ENCODE results near the gene SERF2.
A peak's percentile ranks its signal among the peaks of the same experiment; 100 is the strongest.

Gene SERF2

DNA sequence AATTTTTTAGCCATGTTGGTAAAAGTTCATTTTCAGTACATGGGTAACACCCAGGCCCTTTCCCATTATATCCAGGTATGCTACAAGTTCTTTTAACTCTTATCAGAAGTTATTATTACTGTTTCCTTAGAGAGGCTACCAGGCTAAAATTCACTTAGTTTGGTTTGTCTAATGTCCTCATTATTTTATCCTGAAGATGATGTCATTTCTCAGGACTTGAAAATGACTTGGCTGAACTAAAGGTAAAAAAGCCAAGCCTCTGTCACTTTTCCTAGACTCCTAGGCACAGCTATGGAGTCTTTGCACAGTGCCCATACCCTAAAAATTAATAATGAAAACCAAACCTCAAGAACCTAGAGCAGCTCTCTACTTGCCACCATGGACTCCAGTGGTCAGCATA lies 19.5 kb upstream of the SERF2 start:
- intact Hi-C loops (cut with DNase I; ENCODE audit: low total_unique reads) = loop anchor here (10.0 kb wide), 1 partner anchor 258 kb away; the partner anchor contains the start of gene MAP1A
- no peak for TF ChIP-seq CTCF (IDR thresholded peaks at IDR 0.05)
- DNase-seq = no peak
- no peaks in the 10 kb centered on the region for H3K9me3 ChIP-seq
- no peak overlapping the region for H3K4me3 ChIP-seq
- H3K4me1 ChIP-seq = peaks cover 0 to 18% (median 10%) of the 10 kb centered on the region in 4 donors
- peaks cover 31 to 64% (median 54%) of the 10 kb centered on the region in 3 donors for H3K36me3 ChIP-seq
- H3K27ac ChIP-seq = no peak overlapping the region
- no peaks in the 10 kb centered on the region for H3K27me3 ChIP-seq

DNA sequence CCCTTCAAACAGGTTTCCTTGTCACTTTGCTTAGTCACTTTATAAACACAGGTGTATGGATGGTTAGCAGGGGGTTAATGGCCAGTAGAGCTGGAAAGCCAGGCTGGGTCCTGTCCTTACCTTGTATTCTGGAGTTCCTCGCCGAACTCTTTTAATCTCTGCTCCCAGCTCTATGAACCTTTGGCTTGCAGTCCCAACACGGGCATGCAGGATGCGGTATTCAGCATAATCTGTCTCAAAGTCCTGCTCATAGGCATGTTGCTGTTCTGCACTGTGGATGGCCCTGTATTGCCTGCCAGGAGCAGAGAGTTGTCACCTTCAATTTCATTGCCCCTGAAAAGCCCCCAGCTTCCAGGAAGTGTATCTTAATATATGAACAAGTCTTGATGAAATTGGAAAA lies 18.1 kb upstream of the SERF2 start:
- Histone ChIP-seq H3K4me3 (no peak overlapping the region), H3K4me1 (peaks cover 0 to 22% (median 13%) of the 10 kb centered on the region in 4 donors), H3K27ac (no peak overlapping the region), H3K36me3 (peaks cover 18 to 50% (median 42%) of the 10 kb centered on the region in 3 donors), H3K27me3 (no peaks in the 10 kb centered on the region), H3K9me3 (no peaks in the 10 kb centered on the region)
- no peak for TF ChIP-seq CTCF (IDR thresholded peaks at IDR 0.05)
- DNase-seq = no peak
- intact Hi-C loops (cut with DNase I; ENCODE audit: low total_unique reads) = loop anchor here (10.0 kb wide), 1 partner anchor 259 kb away; the partner anchor contains the start of gene MAP1A

- Histone ChIP-seq H3K9me3 (no peaks in the 10 kb centered on the region), H3K4me3 (peak overlapping the region in 1 of 2 donors; percentile 54), H3K4me1 (peaks cover 0 to 22% (median 13%) of the 10 kb centered on the region in 4 donors), H3K36me3 (peaks cover 14 to 38% (median 34%) of the 10 kb centered on the region in 3 donors), H3K27me3 (no peaks in the 10 kb centered on the region), H3K27ac (peak overlapping the region; percentile 88 to 89)
- TF ChIP-seq CTCF (IDR thresholded peaks at IDR 0.05) = no peak
- DNase-seq = no peak
- intact Hi-C loops (cut with DNase I; ENCODE audit: low total_unique reads) = loop anchor here (10.0 kb wide), 1 partner anchor 261 kb away; the partner anchor contains the start of gene MAP1A
These were observed 16.6 kb upstream of the SERF2 start for GRCh38 chr15:43775411-43775965.

DNA sequence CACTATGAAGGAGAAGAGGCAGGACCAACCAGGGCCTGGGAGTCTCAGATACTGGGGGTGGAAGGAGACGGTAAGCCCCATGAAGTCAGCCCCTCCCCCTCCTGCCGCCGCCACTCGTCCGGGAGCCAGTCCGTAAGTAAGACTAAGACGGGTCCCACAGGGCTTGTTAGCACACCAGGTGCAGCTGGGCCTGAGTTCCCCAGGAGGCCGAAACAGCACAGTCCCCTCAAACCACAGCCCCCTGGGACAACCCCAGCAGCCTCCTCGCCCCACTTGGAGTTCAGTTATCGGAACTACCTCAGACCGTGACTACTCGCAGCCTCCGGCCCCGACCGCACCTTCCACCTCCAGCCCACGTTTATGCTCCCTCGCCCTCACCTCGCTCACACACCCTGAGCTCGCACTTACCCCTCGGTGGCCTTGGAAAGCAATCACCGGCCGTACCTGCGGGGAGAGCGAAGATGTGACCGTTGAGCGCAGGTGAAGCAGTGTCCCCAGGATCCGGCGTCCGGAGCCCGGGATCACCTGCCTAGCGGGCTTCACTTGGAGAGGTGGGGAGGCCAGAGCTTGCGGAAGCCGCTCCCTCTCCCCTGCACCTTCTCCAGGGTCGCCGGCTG lies 15.9 kb upstream of the SERF2 start:
- H3K36me3 ChIP-seq = peaks cover 7 to 31% (median 27%) of the 10 kb centered on the region in 3 donors
- peaks cover 0 to 22% (median 13%) of the 10 kb centered on the region in 4 donors for H3K4me1 ChIP-seq
- peak in 1 of 2 donors; percentile 70 for DNase-seq
- no peak for TF ChIP-seq CTCF (IDR thresholded peaks at IDR 0.05)
- peak overlapping the region; percentile 88 to 89 for H3K27ac ChIP-seq
- H3K4me3 ChIP-seq = peak overlapping the region; percentile 54 to 68
- no peaks in the 10 kb centered on the region for H3K9me3 ChIP-seq
- intact Hi-C loops (cut with DNase I; ENCODE audit: low total_unique reads) = loop anchor here (10.0 kb wide), 1 partner anchor 261 kb away; the partner anchor contains the start of gene MAP1A
- H3K27me3 ChIP-seq = no peaks in the 10 kb centered on the region

- Histone ChIP-seq H3K4me3 (peak within 1 kb of the TSS; percentile 54 to 68), H3K27me3 (no peaks in the 10 kb centered on the region), H3K9me3 (no peaks in the 10 kb centered on the region), H3K27ac (peak within 1 kb of the TSS; percentile 88 to 89), H3K4me1 (peaks cover 0 to 22% (median 13%) of the 10 kb centered on the region in 4 donors), H3K36me3 (peaks cover 1 to 25% (median 21%) of the 10 kb centered on the region in 3 donors)
- intact Hi-C loops (cut with DNase I; ENCODE audit: low total_unique reads) = loop anchor here (10.0 kb wide), 1 partner anchor 262 kb away; the partner anchor contains the start of gene MAP1A
- DNase-seq = peak; percentile 78 to 91
- TF ChIP-seq CTCF (IDR thresholded peaks at IDR 0.05) = no peak
These were observed 15.3 kb upstream of the SERF2 start, which contains the start of gene ELL3 for GRCh38 chr15:43776718-43777266. Gene ELL3, minus strand, starts transcription at chr15:43776966. Its CDS starts 65 bp downstream, at chr15:43776901.
